PC-3 (cell line): Measurements from ENCODE around the gene KRT5. TPM values are rescaled to one million over a fixed set of nuclear protein-coding genes. Genes with fewer than 3 reads are reported as not detected.

Experiments used
- ATAC-seq: fragments of 200-7000 bp; cut with Tn5 transposase; 2 replicates; pipeline ENCODE4 v1.9.1; 2020; ENCODE audit warnings: mild to moderate bottlenecking, moderate library complexity
- BruUV-seq: library from RNA; stranded (reverse); fragments of 400-500 nt; replicated peaks from 2 replicates; lab custom pipeline; 2021; lab: Mats Ljungman, UMichigan
- CTCF ChIA-PET: fragments of 300-600 bp; sonication (Branson Sonifier 250); formaldehyde crosslinking; loops from one replicate; lab custom pipeline; 2022; ENCODE audit warnings: antibody characterized with exemption; lab: Charles Lee
- POLR2A ChIA-PET: fragments of 300-600 bp; sonication (Branson Sonifier 250); formaldehyde crosslinking; loops from one replicate; lab custom pipeline; 2022; ENCODE audit warnings: antibody characterized with exemption; ENCODE audit not compliant: unreplicated experiment; lab: Charles Lee
- DNase-seq: peaks from one replicate; pipeline ENCODE4 v3.0.0-alpha.2; 2015
- H2AFZ ChIP-seq: fragments of 300-600 bp; sonication (generic); 2 replicates; pipeline ENCODE4 v1.6.0; 2016; ENCODE audit warnings: antibody characterized with exemption, low read length
- H3F3A ChIP-seq: fragments of 300-600 bp; sonication (generic); one replicate; pipeline ENCODE4 v1.6.0; 2017; ENCODE audit warnings: antibody characterized with exemption, low read length, control low read depth, mild to moderate bottlenecking; ENCODE audit not compliant: unreplicated experiment
- H3K27ac ChIP-seq: fragments of 300-600 bp; sonication (generic); 2 replicates; pipeline ENCODE4 v1.5.1; 2016; ENCODE audit warnings: mild to moderate bottlenecking, low read length
- H3K27me3 ChIP-seq: fragments of 300-600 bp; sonication (generic); 2 replicates; pipeline ENCODE4 v1.6.1; 2016; ENCODE audit warnings: low read length, mixed read lengths
- H3K36me3 ChIP-seq: fragments of 300-600 bp; sonication (generic); 2 replicates; pipeline ENCODE4 v1.6.1; 2016; ENCODE audit warnings: low read depth, mixed run types, low read length, mixed read lengths
- H3K4me1 ChIP-seq: fragments of 300-600 bp; sonication (generic); 2 replicates; pipeline ENCODE4 v1.5.1; 2016; ENCODE audit warnings: low read length; ENCODE audit not compliant: insufficient read depth
- H3K4me2 ChIP-seq: fragments of 300-600 bp; sonication (generic); 2 replicates; pipeline ENCODE4 v1.6.0; 2016; ENCODE audit warnings: low read length
- H3K4me3 ChIP-seq: fragments of 300-600 bp; sonication (generic); 2 replicates; pipeline ENCODE4 v1.5.1; 2016; ENCODE audit warnings: mild to moderate bottlenecking, low read length, mixed read lengths
- H3K79me2 ChIP-seq: fragments of 300-600 bp; sonication (generic); 2 replicates; pipeline ENCODE4 v1.6.1; 2017; ENCODE audit warnings: low read length, mixed read lengths
- H3K9ac ChIP-seq: fragments of 300-600 bp; sonication (generic); 2 replicates; pipeline ENCODE4 v1.6.0; 2016; ENCODE audit warnings: mild to moderate bottlenecking, low read length
- H3K9me2 ChIP-seq: fragments of 300-600 bp; sonication (generic); replicated peaks from 2 replicates; pipeline ENCODE4 v1.6.1; 2016; ENCODE audit warnings: mixed run types, low read length, mixed read lengths
- H3K9me3 ChIP-seq: fragments of 300-600 bp; sonication (generic); 2 replicates; pipeline ENCODE4 v1.6.1; 2016; ENCODE audit warnings: low read length, mixed read lengths
- H4K20me1 ChIP-seq: fragments of 300-600 bp; sonication (generic); 2 replicates; pipeline ENCODE4 v1.6.1; 2016; ENCODE audit warnings: low read length, mixed read lengths
- EZH2 ChIP-seq: fragments of 300-600 bp; sonication (generic); IDR thresholded peaks from one replicate; pipeline ENCODE4 v1.6.1; 2017; ENCODE audit warnings: antibody characterized with exemption, mild to moderate bottlenecking, low read length; ENCODE audit not compliant: unreplicated experiment
- EZH2phosphoT487 ChIP-seq: fragments of 300-600 bp; sonication (generic); IDR thresholded peaks from 2 replicates; pipeline ENCODE4 v1.6.1; 2018; ENCODE audit warnings: mild to moderate bottlenecking, antibody characterized with exemption, low read length, borderline replicate concordance
- intact Hi-C: fragments of 100-400 bp; cut with micrococcal nuclease; formaldehyde crosslinking; loops from 2 replicates; pipeline ENCODE4 v1.9.0; 2023
- total RNA-seq: library from RNA; depleted of rRNA; stranded (reverse); fragments of >200 nt; gene quantifications from 2 replicates; pipeline ENCODE4 v1.2.3, GENCODE V29; 2014
- TF ChIP-seq, protein P1 (sequence below): fragments of 300-600 bp; sonication (generic); conservative IDR thresholded peaks from 2 replicates; pipeline ENCODE4 v1.5.1; 2017; ENCODE audit warnings: antibody characterized with exemption, low read depth, mild to moderate bottlenecking, low read length

KRT5 gene
- total RNA-seq, 1 experiment from 2014 or later = not detected

DNA sequence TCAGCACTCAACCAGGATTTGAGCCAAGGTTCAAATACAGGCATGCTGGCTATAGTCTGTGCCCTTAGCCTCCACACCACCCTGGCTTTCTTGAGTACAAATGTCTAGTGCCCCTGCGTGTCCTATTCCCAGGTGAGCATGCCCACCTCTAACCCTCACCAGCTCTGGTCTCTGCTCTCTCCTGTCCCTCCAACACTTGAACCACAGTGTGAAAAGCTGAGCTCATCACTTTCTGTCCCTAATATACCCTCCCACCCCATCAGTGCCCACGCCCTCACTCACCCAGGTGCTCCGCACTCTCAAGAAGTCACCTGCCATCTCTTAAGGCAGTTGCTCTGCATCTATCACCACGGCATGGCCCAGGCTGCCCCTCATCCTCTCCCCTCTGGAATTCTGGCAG, 39.8 kb upstream of the KRT5 start:
- ChIA-PET POLR2A (no interaction called here), CTCF (no interaction called here)
- Histone ChIP-seq H3K4me1 (no peaks in the 10 kb centered on the region), H3K9me3 (no peaks in the 10 kb centered on the region), H3K36me3 (no peaks in the 10 kb centered on the region), H3K4me2 (no peak overlapping the region), H4K20me1 (no peaks in the 10 kb centered on the region), H3K4me3 (no peak overlapping the region), H3K27ac (no peak overlapping the region), H3K9ac (no peak overlapping the region), H2AFZ (no peak overlapping the region), H3K79me2 (no peaks in the 10 kb centered on the region), H3K9me2 (no peaks in the 10 kb centered on the region), H3F3A (no peaks in the 10 kb centered on the region), H3K27me3 (peaks cover 35% of the 10 kb centered on the region)
- DNase-seq = no peak
- no TSS peak for BruUV-seq
- no peak for TF ChIP-seq EZH2phosphoT487
- TF ChIP-seq, protein P1, sequence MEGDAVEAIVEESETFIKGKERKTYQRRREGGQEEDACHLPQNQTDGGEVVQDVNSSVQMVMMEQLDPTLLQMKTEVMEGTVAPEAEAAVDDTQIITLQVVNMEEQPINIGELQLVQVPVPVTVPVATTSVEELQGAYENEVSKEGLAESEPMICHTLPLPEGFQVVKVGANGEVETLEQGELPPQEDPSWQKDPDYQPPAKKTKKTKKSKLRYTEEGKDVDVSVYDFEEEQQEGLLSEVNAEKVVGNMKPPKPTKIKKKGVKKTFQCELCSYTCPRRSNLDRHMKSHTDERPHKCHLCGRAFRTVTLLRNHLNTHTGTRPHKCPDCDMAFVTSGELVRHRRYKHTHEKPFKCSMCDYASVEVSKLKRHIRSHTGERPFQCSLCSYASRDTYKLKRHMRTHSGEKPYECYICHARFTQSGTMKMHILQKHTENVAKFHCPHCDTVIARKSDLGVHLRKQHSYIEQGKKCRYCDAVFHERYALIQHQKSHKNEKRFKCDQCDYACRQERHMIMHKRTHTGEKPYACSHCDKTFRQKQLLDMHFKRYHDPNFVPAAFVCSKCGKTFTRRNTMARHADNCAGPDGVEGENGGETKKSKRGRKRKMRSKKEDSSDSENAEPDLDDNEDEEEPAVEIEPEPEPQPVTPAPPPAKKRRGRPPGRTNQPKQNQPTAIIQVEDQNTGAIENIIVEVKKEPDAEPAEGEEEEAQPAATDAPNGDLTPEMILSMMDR = no peak
- no peak for TF ChIP-seq EZH2
- intact Hi-C loops = no loop called here
- ATAC-seq = no peak

DNA sequence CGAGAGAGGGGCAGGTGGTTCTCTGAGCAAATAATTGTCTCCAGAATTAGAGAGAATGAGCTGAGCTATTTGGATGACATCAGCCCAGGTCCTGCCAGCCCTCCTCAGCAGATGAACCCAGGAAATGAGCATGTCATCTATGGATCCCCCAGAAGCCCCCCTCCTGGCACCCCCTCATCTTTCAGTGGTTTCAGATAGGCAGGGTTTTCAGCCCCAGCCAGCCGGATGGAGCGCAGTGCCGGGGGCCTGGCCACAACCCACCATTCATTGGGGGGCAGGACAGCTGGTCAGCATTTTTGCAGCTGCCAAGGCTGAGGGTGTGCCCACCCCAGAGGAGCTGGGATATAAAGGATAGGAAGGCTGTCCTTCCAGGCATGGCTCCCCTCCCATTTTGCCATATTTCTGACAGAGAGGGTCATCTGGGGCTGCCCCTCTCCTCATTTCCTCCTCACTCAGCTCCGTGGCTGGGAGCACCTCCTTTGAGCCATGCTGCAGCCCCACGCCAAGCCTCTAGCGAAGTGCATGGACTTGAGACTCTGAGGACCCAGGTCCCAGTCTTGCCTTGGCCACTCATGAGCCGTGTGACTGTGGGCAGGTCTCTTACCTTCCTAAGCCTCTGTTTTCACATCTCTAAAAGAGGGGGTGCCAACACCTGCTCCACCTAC, 38.7 kb upstream of the KRT5 start:
- DNase-seq (no peak), ATAC-seq (no peak)
- Histone ChIP-seq H4K20me1 (no peaks in the 10 kb centered on the region), H3K36me3 (no peaks in the 10 kb centered on the region), H3F3A (no peaks in the 10 kb centered on the region), H3K9ac (no peak overlapping the region), H2AFZ (no peak overlapping the region), H3K9me2 (no peaks in the 10 kb centered on the region), H3K4me2 (no peak overlapping the region), H3K4me1 (no peaks in the 10 kb centered on the region), H3K9me3 (no peaks in the 10 kb centered on the region), H3K27me3 (peaks cover 40% of the 10 kb centered on the region), H3K4me3 (no peak overlapping the region), H3K27ac (no peak overlapping the region), H3K79me2 (no peaks in the 10 kb centered on the region)
- ChIA-PET POLR2A (no interaction called here), CTCF (no interaction called here)
- BruUV-seq = no TSS peak
- intact Hi-C loops = no loop called here
- TF ChIP-seq EZH2phosphoT487 (no peak), EZH2 (no peak)
- TF ChIP-seq, protein P1 = no peak

DNA sequence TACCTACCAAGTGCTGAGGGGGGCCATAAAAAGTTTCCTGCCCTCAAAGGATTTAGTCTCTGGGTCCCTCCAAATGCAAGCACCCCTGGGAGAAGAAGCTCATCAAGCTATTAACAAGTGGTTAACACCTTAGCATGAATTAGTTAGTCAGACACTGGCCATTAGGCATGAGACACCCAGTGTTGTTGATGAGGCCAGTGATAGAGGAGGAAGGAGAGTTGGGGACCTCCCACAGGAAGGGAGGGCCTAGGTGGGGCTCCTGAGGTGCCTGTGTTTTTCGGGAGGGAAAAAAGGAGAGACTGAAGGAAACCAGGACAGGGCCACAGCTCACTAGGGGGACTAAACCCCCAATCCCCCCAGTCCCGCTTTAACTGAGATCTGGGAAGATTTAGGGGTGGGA, 37.3 kb upstream of the KRT5 start:
- H3K9me2 ChIP-seq = no peaks in the 10 kb centered on the region
- BruUV-seq = no TSS peak
- no peaks in the 10 kb centered on the region for H3K4me1 ChIP-seq
- H4K20me1 ChIP-seq = no peaks in the 10 kb centered on the region
- no peak for ATAC-seq
- H3K9ac ChIP-seq = no peak overlapping the region
- no peak for DNase-seq
- H2AFZ ChIP-seq = no peak overlapping the region
- H3K79me2 ChIP-seq = no peaks in the 10 kb centered on the region
- no peaks in the 10 kb centered on the region for H3K36me3 ChIP-seq
- H3K27ac ChIP-seq = no peak overlapping the region
- H3K4me3 ChIP-seq = no peak overlapping the region
- ChIA-PET CTCF (no interaction called here), POLR2A (no interaction called here)
- no peak overlapping the region for H3K4me2 ChIP-seq
- TF ChIP-seq, protein P1 = no peak
- TF ChIP-seq EZH2phosphoT487 (no peak), EZH2 (no peak)
- intact Hi-C loops = no loop called here
- peaks cover 48% of the 10 kb centered on the region for H3K27me3 ChIP-seq
- no peaks in the 10 kb centered on the region for H3K9me3 ChIP-seq
- H3F3A ChIP-seq = no peaks in the 10 kb centered on the region
